ENCODE measurements around the gene MROH7. TPM values are rescaled to one million over a fixed set of nuclear protein-coding genes. Genes with fewer than 3 reads are reported as not detected.

MROH7 gene
- polyA plus RNA-seq, 1 donor from 2014 or later = not detected

- Histone ChIP-seq H3K9me3 (ENCODE audit: low read length) (no peaks in the 10 kb centered on the region), H2AFZ (ENCODE audit: low read depth, low read length) (no peak overlapping the region), H3K4me2 (ENCODE audit: low read length) (no peak overlapping the region), H3K4me3 (ENCODE audit: low read length) (no peak overlapping the region), H3K79me2 (replicated peaks; ENCODE audit: insufficient read depth, low read length) (no peaks in the 10 kb centered on the region), H3K36me3 (ENCODE audit: insufficient read depth, low read length) (no peaks in the 10 kb centered on the region), H3K27ac (ENCODE audit: low read length) (no peak overlapping the region), H3F3A (ENCODE audit: insufficient read depth, low read length, poor library complexity, severe bottlenecking) (no peaks in the 10 kb centered on the region), H3K27me3 (ENCODE audit: insufficient read depth, low read depth, low read length) (no peaks in the 10 kb centered on the region), H4K20me1 (ENCODE audit: insufficient read depth) (no peaks in the 10 kb centered on the region), H3K9me2 (ENCODE audit: insufficient read depth, low read length) (no peaks in the 10 kb centered on the region), H3K9ac (ENCODE audit: low read length) (no peak overlapping the region)
- TF ChIP-seq SMC3 (conservative IDR thresholded peaks at IDR 0.05; ENCODE audit: poor library complexity) (no peak), EZH2 (IDR thresholded peaks at IDR 0.05; ENCODE audit: borderline replicate concordance, insufficient read depth, low read length, poor library complexity, severe bottlenecking) (no peak), RAD21 (conservative IDR thresholded peaks at IDR 0.05) (no peak), EP300 (conservative IDR thresholded peaks at IDR 0.05; ENCODE audit: poor library complexity, severe bottlenecking) (no peak)
Measured at GRCh38 chr1:54754486-54755285, 113.1 kb downstream of the MROH7 start.

- Histone ChIP-seq H3K4me2 (ENCODE audit: low read length) (no peak overlapping the region), H3K9ac (ENCODE audit: low read length) (no peak overlapping the region), H3K4me3 (ENCODE audit: low read length) (no peak overlapping the region), H2AFZ (ENCODE audit: low read depth, low read length) (no peak overlapping the region), H3K36me3 (ENCODE audit: insufficient read depth, low read length) (no peaks in the 10 kb centered on the region), H3K9me2 (ENCODE audit: insufficient read depth, low read length) (no peaks in the 10 kb centered on the region), H3K9me3 (ENCODE audit: low read length) (no peaks in the 10 kb centered on the region), H3K27me3 (ENCODE audit: insufficient read depth, low read depth, low read length) (no peaks in the 10 kb centered on the region), H3F3A (ENCODE audit: insufficient read depth, low read length, poor library complexity, severe bottlenecking) (no peaks in the 10 kb centered on the region), H3K79me2 (replicated peaks; ENCODE audit: insufficient read depth, low read length) (no peaks in the 10 kb centered on the region), H3K27ac (ENCODE audit: low read length) (no peak overlapping the region), H4K20me1 (ENCODE audit: insufficient read depth) (no peaks in the 10 kb centered on the region)
- TF ChIP-seq MXI1 (conservative IDR thresholded peaks at IDR 0.05; ENCODE audit: poor library complexity, severe bottlenecking) (no peak), RAD21 (conservative IDR thresholded peaks at IDR 0.05) (no peak), REST (IDR thresholded peaks at IDR 0.05; ENCODE audit: borderline replicate concordance) (no peak), EP300 (conservative IDR thresholded peaks at IDR 0.05; ENCODE audit: poor library complexity, severe bottlenecking) (no peak), TAF1 (IDR thresholded peaks at IDR 0.05; ENCODE audit: low read depth) (no peak), POLR2AphosphoS5 (IDR thresholded peaks at IDR 0.05) (no peak), SMC3 (conservative IDR thresholded peaks at IDR 0.05; ENCODE audit: poor library complexity) (no peak), CTCF (IDR thresholded peaks at IDR 0.05; ENCODE audit: poor library complexity, severe bottlenecking) (no peak), EZH2 (IDR thresholded peaks at IDR 0.05; ENCODE audit: borderline replicate concordance, insufficient read depth, low read length, poor library complexity, severe bottlenecking) (no peak)
Measured at GRCh38 chr1:54757833-54758232, 116.2 kb downstream of the MROH7 start.

Data from neural cell (in vitro differentiated cells).